Panc1 (cell line): ENCODE data around the gene MAP2K7. TPM values are rescaled to one million over a fixed set of nuclear protein-coding genes. Genes with fewer than 3 reads are reported as not detected.

ENCODE experiments used
- ATAC-seq: fragments of 200-7000 bp; cut with Tn5 transposase; 2 replicates; pipeline ENCODE4 v1.9.1; 2020; ENCODE audit warnings: mild to moderate bottlenecking, moderate library complexity
- BruUV-seq: library from RNA; stranded (reverse); fragments of 400-500 nt; replicated peaks from 2 replicates; lab custom pipeline; 2021; lab: Mats Ljungman, UMichigan
- CTCF ChIA-PET: fragments of 300-600 bp; sonication (Branson Sonifier 250); formaldehyde crosslinking; loops from one replicate; lab custom pipeline; 2022; ENCODE audit warnings: antibody characterized with exemption; lab: Charles Lee
- POLR2A ChIA-PET: fragments of 300-600 bp; sonication (Branson Sonifier 250); formaldehyde crosslinking; loops from one replicate; lab custom pipeline; 2022; ENCODE audit warnings: antibody characterized with exemption; lab: Charles Lee
- DNase-seq: peaks from one replicate; pipeline ENCODE4 v3.0.0-alpha.2; 2010; ENCODE audit warnings: low read depth, low spot score
- H3K27ac ChIP-seq: 2 replicates; pipeline ENCODE4 v1.5.1; 2011; ENCODE audit warnings: mild to moderate bottlenecking, low read length, inconsistent platforms
- H3K27me3 ChIP-seq: fragments of 200-500 bp; sonication (Bioruptor generic); 2 replicates; pipeline ENCODE4 v1.6.0; 2014; ENCODE audit warnings: low read length, inconsistent platforms; ENCODE audit not compliant: control insufficient read depth, insufficient read depth
- H3K36me3 ChIP-seq: fragments of 200-500 bp; sonication (Bioruptor generic); 2 replicates; pipeline ENCODE4 v1.5.1; 2014; ENCODE audit warnings: inconsistent platforms, mild to moderate bottlenecking, low read length, moderate library complexity; ENCODE audit not compliant: control insufficient read depth, insufficient read depth
- H3K4me1 ChIP-seq: 2 replicates; pipeline ENCODE4 v1.5.1; 2011; ENCODE audit warnings: inconsistent platforms, mild to moderate bottlenecking, low read length, moderate library complexity; ENCODE audit not compliant: control insufficient read depth, insufficient read depth
- H3K4me3 ChIP-seq, 2 experiments: 2 replicates each; pipeline ENCODE4 v1.5.1; 2011 to 2012; ENCODE audit warnings: low read depth in 2 of 2, low read length in 2 of 2, mild to moderate bottlenecking in 2 of 2, inconsistent platforms in 1 of 2, moderate library complexity in 1 of 2
- H3K9me3 ChIP-seq: fragments of 200-500 bp; sonication (Bioruptor generic); 2 replicates; pipeline ENCODE4 v1.5.1; 2014; ENCODE audit warnings: low read depth, mild to moderate bottlenecking, inconsistent platforms, low read length, moderate library complexity; ENCODE audit not compliant: control insufficient read depth, insufficient read depth
- CTCF ChIP-seq: fragments of 450-650 bp; IDR thresholded peaks from 2 replicates; pipeline ENCODE4 v1.5.1; 2017; ENCODE audit warnings: mild to moderate bottlenecking
- POLR2AphosphoS5 ChIP-seq: IDR thresholded peaks from 2 replicates; pipeline ENCODE4 v1.6.1; 2012; ENCODE audit warnings: mild to moderate bottlenecking, low read depth, low read length, moderate library complexity
- REST ChIP-seq, 2 experiments: IDR thresholded peaks; 2 replicates each; pipeline ENCODE4 v1.6.1; 2011 to 2012; ENCODE audit warnings: low read depth in 2 of 2, control low read depth in 1 of 2, low read length in 1 of 2, mild to moderate bottlenecking in 1 of 2, moderate library complexity in 1 of 2; ENCODE audit not compliant: insufficient read depth in 1 of 2
- SIN3A ChIP-seq: IDR thresholded peaks from 2 replicates; pipeline ENCODE4 v1.6.1; 2012; ENCODE audit warnings: low read depth, mild to moderate bottlenecking, low read length, moderate library complexity, borderline replicate concordance; ENCODE audit not compliant: insufficient read depth
- TCF7L2 ChIP-seq: IDR thresholded peaks from 2 replicates; pipeline ENCODE4 v1.6.1; 2011; ENCODE audit warnings: mild to moderate bottlenecking, low read depth, low read length, inconsistent platforms
- in situ Hi-C: cut with HindIII; loops from 2 replicates; pipeline ENCODE4 v1.10.0; 2016; ENCODE audit warnings: low sequenced_read_pairs, low pct_unique_long_range_greater_than_20kb
- intact Hi-C: fragments of 100-400 bp; cut with micrococcal nuclease; formaldehyde crosslinking; loops from one replicate; pipeline ENCODE4 v1.10.0; 2022; ENCODE audit not compliant: unreplicated experiment
- total RNA-seq: library from RNA; stranded (reverse); gene quantifications from one replicate; pipeline ENCODE4 v1.2.1, GENCODE V29; 2021; ENCODE audit not compliant: unreplicated experiment

Gene MAP2K7
- total RNA-seq, 1 experiment from 2014 or later: 32.9 TPM

- no peaks in the 10 kb centered on the region for H3K9me3 ChIP-seq
- DNase-seq (no peak), ATAC-seq (no peak; the same call in 1 of the 2 replicates)
- no peak overlapping the region for H3K4me3 ChIP-seq
- no TSS peak for BruUV-seq
- intact Hi-C loops (no loop called here), in situ Hi-C loops (no loop called here)
- no peaks in the 10 kb centered on the region for H3K36me3 ChIP-seq
- H3K27ac ChIP-seq: no peak overlapping the region
- H3K4me1 ChIP-seq: no peaks in the 10 kb centered on the region; the same call in 1 of the 2 replicates
- TF ChIP-seq POLR2AphosphoS5 (no peak), CTCF (no peak), TCF7L2 (no peak), SIN3A (no peak), REST (IDR thresholded peaks at IDR 0.05; ENCODE audit: insufficient read depth in 1 of 2, low read depth in 2 of 2, low read length in 1 of 2) (no peak)
- ChIA-PET CTCF (no interaction called here), POLR2A (interaction anchor here (0.6 kb wide), 2 partner anchors 11 to 42 kb away, joined by 3 to 5 read pairs; no protein-coding TSS in a partner anchor)
- no peaks in the 10 kb centered on the region for H3K27me3 ChIP-seq
Measured at GRCh38 chr19:7894612-7895309, 8.9 kb upstream of the MAP2K7 start.

DNA sequence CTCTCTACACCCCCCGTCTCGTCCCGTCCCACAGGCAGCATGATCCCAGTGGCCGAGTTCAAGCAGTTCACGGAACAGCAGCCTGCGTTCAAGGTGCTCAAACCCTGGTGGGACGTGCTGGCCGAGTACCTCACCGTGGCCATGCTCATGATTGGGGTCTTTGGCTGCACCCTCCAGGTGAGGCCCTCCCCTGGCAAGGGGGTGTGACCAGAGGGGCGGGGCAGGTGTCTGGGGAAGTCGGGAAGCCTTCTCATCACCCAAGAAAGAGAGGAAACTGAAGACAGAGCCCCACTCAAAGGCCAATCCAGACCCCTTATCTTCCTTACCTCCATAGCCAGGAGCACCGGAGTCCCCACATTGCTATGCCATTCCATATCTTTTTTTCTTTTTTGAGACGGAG lies 8.1 kb upstream of the MAP2K7 start:
- no TSS peak for BruUV-seq
- H3K27me3 ChIP-seq: no peaks in the 10 kb centered on the region
- ChIA-PET CTCF (no interaction called here), POLR2A (no interaction called here)
- no peak overlapping the region for H3K4me3 ChIP-seq
- intact Hi-C loops: no loop called here
- no peak overlapping the region for H3K27ac ChIP-seq
- DNase-seq (no peak), ATAC-seq (no peak)
- TF ChIP-seq SIN3A: no peak
- no peak for TF ChIP-seq POLR2AphosphoS5
- TF ChIP-seq TCF7L2: no peak
- TF ChIP-seq REST (IDR thresholded peaks at IDR 0.05; ENCODE audit: insufficient read depth in 1 of 2, low read depth in 2 of 2, low read length in 1 of 2): no peak
- no peak for TF ChIP-seq CTCF
- in situ Hi-C loops: no loop called here
- no peaks in the 10 kb centered on the region for H3K36me3 ChIP-seq
- no peaks in the 10 kb centered on the region for H3K9me3 ChIP-seq
- no peaks in the 10 kb centered on the region; the same call in 1 of the 2 replicates for H3K4me1 ChIP-seq
